GM21825 (cell line): ENCODE results near the gene TRAPPC6A.

Source experiments
- ATAC-seq: cut with Tn5 transposase; IDR thresholded peaks from one replicate; pipeline ENCODE4 v1.9.1; 2021; ENCODE audit warnings: mild to moderate bottlenecking, moderate library complexity; ENCODE audit not compliant: unreplicated experiment

Gene TRAPPC6A, protein sequence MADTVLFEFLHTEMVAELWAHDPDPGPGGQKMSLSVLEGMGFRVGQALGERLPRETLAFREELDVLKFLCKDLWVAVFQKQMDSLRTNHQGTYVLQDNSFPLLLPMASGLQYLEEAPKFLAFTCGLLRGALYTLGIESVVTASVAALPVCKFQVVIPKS

DNA sequence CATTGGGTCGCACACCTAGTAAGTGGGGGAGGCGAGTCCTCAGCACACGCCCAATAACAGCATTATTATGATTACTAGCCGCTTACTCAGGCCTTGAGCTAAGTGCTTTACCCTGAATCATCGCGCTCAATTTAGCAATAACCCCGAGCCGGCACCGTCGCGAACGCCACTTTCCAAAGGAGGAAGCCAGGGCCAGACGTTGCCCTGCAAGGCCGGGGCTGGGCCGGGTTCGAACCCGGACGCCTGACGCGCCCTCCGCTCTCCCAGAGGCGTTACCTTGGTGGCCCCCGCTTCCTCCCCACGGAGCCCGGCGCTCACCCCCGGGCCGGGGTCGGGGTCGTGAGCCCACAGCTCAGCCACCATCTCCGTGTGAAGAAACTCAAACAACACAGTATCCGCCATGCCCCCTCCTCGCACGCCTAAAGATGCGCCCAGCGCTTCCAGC, at the start of gene TRAPPC6A:
Gene TRAPPC6A (minus strand): TSS at position 421 of the 445 bp plus-strand sequence. CDS start 19 bp downstream, at position 402.
- no peak for ATAC-seq

DNA sequence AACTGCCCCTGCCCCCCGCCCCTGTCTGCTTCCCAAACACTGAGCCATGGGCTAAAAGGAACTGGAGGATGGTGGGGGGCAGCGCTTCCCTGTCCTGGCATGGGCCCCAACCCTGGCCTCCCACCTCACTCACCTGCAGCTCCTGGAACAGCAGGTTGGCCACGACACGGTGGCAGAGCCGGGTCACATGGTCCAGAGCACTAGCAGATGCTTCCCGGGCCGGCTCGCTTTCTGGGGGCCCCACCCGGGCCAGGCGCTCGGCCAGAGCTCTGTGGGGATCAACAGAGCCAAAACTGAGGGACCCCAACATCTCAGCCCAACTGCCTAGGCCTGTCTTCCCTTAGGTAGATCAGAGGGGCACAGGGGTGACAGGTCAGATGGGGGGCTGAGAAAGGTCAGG, 46.6 kb upstream of the TRAPPC6A start:
- no peak for ATAC-seq

DNA sequence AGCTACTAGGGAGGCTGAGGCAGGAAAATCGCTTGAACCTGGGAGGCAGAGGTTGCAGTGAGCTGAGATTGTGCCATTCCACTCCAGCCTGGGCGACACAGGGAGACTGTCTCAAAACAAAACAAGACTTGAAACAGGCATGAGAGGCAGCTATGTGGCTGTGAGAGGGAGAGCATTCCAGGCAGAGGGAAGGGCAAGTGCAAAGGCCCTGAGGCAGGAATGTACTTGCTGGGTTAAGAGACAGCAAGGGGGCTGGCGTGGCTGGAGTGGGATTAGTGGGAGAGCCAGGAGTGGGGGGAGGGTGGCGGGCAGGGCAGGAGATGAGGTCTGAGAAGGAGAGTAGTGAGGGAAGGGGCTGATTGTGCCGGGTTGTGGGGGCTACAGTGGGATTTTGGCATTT, 45.8 kb upstream of the TRAPPC6A start:
- ATAC-seq, result no peak

DNA sequence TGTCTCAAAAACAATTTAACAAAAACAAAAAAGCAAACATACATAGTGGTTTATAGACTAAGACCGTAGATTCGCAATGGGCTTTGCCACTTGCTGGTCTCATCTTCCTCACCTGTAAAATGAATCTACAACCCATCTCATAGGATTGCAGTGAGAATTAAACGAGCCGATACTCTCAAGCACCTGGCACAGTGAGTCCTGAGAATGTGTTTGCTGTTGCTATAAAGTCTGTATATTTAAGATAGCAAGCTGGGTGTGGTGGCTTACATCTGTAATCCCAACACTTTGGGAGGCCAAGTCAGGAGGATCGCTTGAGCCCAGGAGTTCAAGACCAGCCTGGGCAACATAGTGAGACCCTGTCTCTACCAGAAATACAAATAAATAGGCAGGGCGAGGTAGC, 44.7 kb upstream of the TRAPPC6A start:
- no peak for ATAC-seq

DNA sequence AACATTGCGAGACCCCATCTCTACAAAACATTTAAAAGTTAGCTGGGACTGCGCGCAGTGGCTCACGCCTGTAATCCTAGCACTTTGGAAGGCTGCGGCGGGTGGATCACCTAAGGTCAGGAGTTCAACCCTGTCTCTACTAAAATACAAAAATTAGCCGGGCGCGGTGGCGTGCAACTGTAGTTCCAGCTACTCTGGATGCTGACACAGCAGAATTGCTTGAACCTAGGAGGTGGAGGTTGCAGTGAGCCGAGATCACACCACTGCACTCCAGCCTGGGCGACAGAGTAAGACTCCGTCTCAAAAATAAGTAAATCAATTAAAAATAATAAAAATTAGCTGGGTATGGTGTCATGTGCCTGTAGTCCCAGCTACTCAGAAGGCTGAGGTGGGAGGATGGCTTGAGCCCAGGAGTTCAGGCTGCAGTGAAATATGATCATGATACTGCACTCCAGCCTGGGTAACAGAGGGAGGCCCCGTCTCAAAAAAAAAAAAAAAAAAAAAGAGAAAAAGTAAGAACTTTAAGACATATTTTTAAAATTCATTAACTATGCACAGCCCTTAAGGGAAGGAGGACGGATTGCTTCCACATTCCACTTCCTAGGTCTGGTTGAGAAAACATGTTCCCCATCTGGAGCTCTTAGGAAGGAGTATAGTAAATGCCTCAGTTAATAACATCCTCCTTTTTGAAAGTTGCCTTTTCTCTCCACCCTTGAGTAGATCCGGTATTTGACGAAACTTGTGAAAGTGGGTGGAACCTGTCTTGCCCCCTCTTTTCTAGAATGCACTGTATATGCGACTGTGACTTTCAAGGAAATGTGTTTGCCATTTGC, 41.1 kb upstream of the TRAPPC6A start:
- no peak for ATAC-seq

DNA sequence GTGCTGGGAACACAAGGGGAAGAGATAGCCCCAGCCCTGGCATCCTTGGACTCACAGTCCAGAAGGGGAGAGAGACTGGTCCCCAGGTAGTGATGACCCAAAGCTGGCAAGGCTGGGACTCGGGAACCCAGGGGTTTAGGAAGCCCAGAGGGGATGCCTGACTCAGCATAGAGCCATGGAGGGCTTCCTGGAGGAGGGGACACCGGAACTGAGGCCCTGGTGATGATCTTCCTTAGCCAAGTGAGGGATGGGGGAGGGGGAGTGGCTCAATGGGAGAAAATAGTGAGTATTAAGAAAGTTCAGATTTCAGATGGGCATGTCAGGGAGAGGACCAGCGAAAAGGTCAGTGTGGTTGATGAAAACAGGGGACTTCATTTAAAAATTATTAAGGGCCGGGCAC, 40.4 kb upstream of the TRAPPC6A start:
- no peak for ATAC-seq

DNA sequence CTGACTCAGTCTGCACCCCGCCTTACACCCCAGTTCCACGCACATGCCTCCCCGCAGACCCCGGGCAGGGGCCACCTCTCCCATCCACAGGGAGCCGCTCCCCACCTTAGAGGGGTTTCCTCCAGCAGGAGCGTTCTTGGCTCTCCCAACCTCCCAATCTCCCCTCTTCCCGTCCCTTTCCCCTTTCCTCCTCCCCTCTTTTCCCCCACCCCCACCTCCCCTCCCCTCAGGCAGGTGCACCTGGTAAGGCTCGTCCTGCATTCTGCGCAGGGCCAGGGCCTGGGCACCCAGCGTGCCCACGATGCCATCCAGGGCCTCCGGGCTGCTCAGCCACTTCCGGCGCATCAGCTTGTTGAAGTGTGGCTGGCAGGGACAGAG, 39.9 kb upstream of the TRAPPC6A start:
- ATAC-seq, result no peak

DNA sequence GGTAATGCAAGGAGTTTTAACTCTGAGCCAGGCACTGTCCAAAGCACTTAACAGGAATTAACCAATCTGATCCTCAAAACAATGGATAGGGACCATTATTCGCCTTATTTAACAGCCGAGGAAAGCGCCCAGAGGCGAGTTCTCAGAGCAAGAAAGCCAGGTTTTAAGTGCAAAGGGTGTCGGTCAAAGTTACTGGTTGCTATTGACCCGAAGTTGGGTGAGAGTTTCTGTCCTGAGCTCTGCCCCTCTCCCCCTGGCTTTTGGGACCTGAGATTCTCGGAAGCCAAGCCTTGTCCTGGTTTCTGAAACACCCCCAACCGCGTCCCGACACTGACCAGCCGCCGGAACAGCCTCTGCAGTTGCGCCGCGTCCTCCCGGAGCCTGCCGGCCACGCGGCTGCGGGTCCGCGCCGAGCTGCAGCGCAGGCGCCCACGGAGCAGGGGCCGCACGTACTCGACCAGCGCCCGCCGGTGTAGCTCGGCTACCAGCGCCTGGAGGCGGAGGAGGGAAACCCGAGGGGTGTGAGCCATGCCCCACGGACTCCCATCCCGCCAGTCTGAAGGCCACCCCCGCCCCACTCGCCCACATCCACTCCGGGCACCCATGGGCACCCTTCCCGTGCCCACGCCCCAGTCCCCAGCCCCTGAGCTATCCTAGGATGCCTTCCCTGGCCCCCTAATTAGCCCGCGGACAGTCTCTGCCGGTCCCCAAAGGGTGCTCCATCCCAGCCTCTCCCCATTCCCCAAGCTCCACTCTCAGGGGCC, 39.3 kb upstream of the TRAPPC6A start:
- no peak for ATAC-seq

DNA sequence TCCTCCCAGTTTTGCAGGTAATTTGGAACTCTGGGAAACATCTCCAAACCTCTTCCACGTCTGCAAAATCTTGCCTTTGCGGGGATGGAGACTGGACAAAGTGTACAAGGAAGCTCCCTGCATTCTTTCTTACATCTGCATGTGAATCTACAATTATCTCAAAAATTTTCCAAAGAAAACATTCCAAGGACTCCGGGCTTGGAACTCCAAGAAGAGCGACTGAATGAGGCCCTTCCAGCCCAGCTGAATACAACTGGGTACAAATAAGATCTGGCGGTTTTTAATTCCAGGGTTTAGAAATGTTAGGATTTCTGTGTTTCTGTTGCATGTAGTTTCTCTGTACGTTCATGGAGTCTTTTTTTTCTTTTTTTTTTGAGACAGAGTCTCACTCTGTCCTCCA, 38.6 kb upstream of the TRAPPC6A start:
- no peak for ATAC-seq

DNA sequence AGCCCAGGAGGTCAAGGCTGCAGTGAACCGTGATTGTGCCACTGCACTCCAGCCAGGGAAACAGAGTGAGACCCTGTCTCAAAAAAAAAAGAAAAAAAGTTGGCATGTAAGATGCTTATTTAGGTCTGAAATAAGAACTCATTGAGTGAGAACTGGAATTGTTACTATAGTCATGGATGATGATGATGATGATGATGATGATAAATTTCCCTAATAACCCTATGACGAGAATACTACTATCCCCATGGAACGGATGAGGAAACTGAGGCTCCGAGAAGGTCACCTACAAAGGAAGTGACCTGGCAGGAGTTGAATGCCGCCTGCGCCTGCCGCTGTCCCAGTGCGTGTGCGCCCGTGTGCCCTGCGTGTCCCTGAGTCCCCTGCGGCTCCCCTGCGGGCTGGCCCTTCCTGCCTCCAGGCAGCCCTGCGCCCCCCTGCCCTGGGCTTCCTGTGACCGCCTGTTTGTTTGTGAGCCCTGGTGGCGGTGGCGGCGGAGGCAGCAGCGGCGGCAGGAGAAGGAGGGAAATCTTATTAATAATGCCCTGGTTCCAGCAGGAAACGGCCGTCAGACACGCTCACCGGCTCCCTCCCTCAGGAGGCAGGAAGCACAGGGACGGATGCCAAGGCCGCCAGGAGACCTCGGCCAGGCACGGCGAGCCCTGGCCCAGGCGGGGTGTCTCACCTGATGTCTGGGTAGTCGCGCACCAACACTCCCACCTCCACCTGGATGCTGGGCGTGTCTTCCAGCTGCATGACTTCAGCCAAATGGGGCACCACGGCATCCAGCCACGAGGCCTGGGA, 37.6 kb upstream of the TRAPPC6A start:
- no peak for ATAC-seq

DNA sequence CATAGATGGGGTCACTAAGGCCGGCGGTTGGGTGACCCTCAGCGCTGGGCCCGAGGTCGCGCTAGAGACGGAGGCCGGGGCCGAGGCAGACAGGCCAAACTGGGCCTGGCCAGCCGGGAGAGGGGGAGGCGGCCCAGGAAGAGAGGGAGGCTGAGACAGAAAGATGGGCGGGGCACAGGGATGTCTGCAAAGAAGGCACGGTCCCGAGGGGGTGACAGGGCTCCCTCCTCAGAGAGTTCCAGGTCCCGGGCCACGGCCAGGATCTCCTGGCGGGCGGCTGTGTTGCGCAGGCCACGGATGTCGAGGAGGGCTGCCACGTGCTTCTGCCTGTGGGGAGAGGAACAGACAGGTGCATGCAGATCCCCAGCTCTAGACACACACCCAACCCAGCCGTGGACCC, 35.0 kb upstream of the TRAPPC6A start:
- ATAC-seq, result no peak

DNA sequence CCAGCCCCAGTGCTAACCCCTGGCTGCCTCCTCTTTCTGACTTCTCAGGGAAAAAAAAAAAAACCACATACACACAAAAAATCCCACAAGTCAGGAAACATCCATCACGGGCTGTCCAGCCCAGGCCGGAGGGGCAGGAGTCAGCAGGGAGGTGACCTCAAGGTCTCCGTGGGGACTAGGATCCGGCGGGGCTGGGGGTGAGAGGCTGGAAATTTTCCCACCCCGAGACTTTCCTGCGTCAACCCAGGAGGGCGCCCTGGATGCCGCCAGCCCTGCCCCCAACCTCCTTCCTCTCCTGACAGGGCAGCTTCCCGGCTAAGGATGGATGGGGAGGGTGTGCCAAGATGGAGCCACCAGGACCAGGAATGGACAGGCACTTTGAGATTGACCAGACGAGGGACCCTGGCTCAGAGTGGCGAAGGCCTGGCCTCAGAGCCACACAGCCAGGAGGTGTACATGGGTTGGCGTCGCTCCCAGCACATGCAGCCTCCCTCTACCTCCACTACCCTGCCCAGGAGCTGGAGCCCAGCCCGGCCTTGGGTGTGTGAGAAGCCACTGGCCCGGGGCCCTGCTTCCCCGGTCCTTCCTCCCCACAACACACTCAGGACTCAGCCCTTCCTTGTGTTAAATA, 33.8 kb upstream of the TRAPPC6A start:
- no peak for ATAC-seq

DNA sequence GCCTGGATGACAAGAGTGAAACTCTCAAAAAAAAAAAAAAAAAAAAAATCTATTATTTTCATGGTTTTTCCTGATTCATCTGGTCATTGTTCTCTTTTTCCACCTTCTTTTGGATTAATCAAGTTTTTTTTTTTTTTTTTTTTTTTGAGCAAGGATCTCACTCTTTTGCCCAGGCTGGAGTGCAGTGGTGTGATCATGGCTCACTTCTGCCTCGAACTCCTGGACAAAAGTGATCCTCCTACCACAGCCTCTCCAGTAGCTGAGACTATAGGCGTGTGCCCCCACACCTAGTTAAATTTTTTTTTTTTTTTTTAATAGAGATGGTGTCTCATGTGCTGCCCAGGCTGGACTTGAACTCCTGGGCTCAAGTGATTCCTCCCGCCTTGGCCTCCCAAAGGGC, 28.3 kb upstream of the TRAPPC6A start:
- no peak for ATAC-seq

DNA sequence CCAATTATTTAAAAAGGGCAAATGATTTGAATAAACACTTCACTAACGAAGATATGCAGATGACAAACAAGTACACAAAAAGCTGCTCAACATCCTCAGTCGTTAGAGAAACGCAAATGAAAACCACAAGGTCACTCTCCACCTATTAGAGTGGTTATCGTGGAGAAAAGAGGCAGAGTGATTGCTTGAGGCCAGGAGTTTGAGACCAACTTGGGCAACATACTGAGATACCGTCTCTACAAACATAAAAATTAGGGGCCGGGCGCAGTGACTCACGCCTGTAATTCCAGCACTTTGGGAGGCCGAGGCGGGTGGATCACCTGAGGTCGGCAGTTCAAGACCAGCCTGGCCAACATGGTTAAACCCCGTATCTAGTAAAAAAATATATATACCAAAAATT, 27.8 kb upstream of the TRAPPC6A start:
- no peak for ATAC-seq

DNA sequence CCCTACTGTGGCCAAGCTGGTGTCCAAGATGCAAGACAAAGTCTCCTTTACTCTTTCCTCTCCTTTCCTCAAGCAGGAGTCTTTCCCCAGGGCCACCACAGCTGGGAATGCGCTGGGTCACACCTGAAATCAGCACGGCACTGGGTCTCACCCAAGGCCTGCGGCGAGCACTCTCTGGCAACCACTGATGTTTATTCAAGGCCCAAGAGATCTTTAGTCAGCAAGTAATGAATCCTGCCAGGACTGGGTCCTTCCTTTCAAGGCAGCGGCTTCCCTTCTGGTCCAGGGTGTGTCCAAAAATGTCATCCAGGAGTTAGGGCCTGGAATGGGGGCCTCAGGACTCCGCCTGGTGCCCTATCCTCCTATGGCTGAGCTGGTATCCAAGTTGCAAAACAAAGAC, 24.6 kb upstream of the TRAPPC6A start:
- no peak for ATAC-seq

DNA sequence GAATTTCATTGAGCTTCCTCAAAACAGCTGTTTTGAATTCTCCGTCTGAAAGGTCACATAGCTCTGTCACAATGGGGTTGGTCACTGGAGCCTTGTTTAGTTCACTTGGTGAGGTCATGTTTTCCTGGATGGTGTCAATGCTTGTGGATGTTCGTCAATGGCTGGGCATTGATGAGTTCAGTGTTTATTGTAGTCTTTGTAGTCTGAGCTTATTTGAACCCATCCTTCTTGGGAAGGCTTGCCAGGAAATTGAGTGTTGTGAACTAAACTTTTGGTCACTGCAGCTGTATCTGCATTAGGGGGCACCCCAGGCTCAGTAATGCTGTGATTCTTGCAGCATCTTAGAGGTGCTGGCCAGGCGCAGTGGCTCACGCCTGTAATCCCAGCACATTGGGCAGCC, 22.5 kb upstream of the TRAPPC6A start:
- no peak for ATAC-seq

DNA sequence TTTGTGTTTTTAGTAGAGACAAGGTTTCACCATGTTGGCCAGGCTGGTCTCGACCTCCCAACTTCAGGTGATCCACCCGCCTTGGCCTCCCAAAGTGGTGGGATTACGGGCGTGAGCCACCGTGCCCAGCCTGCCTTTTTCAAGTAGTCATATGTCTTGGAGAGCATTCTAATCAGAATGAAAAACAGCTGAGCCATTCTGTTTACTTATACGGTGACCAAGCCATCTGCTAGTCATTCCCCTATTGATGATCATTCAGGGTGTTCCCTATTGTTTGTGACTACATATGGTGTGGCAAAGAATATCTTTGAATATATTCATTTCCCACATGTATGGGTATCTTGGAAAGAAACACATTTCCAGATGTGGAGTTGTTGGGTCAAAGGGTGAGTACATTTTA, 17.7 kb upstream of the TRAPPC6A start:
- no peak for ATAC-seq

DNA sequence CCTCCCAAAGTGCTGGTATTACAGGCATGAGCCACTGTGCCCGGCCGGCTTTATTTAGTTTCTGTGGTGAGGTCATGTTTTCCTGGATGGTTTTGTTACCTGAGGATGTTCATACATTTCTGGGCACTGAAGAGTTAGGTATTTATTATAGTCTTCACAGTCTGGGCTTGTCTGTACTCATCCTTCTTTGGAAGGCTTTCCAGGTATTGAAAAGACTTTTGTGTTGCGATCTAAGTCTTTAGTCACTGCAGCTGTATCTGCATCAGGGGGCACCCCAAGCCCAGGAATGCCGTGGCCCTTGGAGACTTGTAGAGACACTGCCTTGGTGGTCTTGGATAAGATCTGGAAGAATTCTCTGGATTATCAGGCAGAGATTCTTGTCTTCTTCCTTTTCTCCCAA, 13.3 kb upstream of the TRAPPC6A start:
- ATAC-seq, result no peak

DNA sequence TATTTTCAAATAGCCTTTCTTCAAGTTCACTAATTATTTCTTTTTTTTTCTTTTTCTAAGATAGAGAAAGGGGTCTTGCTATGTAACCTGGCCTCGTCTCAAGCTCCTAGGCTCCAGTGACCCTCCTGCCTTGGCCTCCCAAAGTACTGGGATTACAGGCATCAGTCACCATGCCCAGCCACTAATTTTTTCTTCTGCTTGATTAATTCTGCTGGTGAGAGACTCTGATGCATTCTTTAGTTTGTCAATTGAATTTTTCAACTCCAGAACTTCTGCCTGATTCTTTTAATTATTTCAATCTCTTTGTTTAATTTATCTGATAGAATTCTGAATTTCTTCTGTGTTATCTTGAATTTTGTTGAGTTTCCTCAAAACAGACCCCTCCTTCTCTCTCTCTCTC, 11.9 kb upstream of the TRAPPC6A start:
- ATAC-seq, result no peak

DNA sequence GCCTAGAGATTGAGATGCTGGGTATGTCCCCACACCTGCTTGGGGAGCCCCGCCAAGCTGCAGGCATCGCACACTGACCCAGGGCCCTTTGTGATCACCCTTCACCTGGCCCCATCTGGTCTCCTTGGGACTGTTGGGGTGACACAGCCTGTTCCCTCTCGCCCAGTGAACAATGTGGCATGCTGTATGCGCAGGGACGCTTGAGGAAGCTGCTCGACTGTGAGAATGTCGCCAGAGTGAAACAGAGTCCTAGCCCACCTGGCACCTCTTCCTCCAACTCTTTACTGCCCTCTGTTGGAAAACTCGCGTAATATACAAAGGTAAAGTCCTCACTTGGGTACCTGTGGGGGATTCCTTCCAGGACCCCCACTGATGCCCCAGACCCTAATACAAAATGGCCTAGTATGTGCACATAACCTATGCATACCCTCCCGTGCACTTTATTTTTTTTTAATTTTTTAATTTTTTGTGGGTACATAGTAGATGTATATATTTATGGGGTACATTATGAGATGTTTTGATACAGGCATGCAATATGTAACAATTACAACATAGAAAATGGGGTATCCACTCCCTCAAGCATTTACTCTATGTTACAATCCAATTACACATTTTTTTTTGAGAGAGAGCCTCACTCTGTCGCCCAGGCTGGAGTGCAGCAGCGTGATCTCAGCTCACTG, 9.5 kb upstream of the TRAPPC6A start:
- ATAC-seq, result no peak
